Mesothelial cell of epicardium (in vitro differentiated cells): ENCODE results near the gene CALML6. TPM values are rescaled to one million over a fixed set of nuclear protein-coding genes. Genes with fewer than 3 reads are reported as not detected.
"Not testable (repeated sequence)": the region's sequence is repeated elsewhere in the genome, so short reads cannot be mapped to it uniquely, and the experiment has no call there.

ENCODE experiments used
- DNase-seq, 2 experiments: peaks; one replicate each; pipeline ENCODE4 v3.0.0; 2021; ENCODE audit warnings: low spot score in 2 of 2; ENCODE audit not compliant: unreplicated experiment in 2 of 2
- H3K27ac Mint-ChIP-seq: 2 replicates; pipeline ENCODE4 v1.8.0; 2021; ENCODE audit warnings: mixed read lengths
- H3K27me3 Mint-ChIP-seq: 2 replicates; pipeline ENCODE4 v1.8.0; 2021; ENCODE audit warnings: low read depth, mixed read lengths
- H3K36me3 Mint-ChIP-seq: 2 replicates; pipeline ENCODE4 v1.8.0; 2021; ENCODE audit warnings: mixed read lengths
- H3K4me1 Mint-ChIP-seq: 2 replicates; pipeline ENCODE4 v1.8.0; 2021; ENCODE audit warnings: mixed read lengths
- H3K4me3 Mint-ChIP-seq: 2 replicates; pipeline ENCODE4 v1.8.0; 2021; ENCODE audit warnings: mild to moderate bottlenecking, moderate library complexity, mixed read lengths
- H3K9me3 Mint-ChIP-seq: 2 replicates; pipeline ENCODE4 v1.8.0; 2021; ENCODE audit warnings: mixed read lengths
- CTCF ChIP-seq: fragments of 200-600 bp; sonication (generic); IDR thresholded peaks from one replicate; pipeline ENCODE4 v1.5.0; 2021; ENCODE audit warnings: antibody characterized with exemption; ENCODE audit not compliant: unreplicated experiment
- total RNA-seq: library from RNA; stranded (reverse); gene quantifications from 3 replicates; pipeline ENCODE4 v1.2.1, GENCODE V29; 2021

Gene CALML6
- total RNA-seq, 1 donor from 2014 or later: 2.7 TPM

- Mint-ChIP-seq H3K4me1 (no peaks in the 10 kb centered on the region), H3K4me3 (no peak overlapping the region), H3K27me3 (peaks cover 3% of the 10 kb centered on the region), H3K27ac (no peak overlapping the region), H3K9me3 (no peaks in the 10 kb centered on the region), H3K36me3 (no peaks in the 10 kb centered on the region)
- DNase-seq: no peak
- TF ChIP-seq CTCF: no peak
Observed at GRCh38 chr1:1927751-1928150, 12.7 kb downstream of the CALML6 start.

- no peak for TF ChIP-seq CTCF
- no peaks in the 10 kb centered on the region for H3K4me1 Mint-ChIP-seq
- no peak for DNase-seq
- no peaks in the 10 kb centered on the region for H3K36me3 Mint-ChIP-seq
- no peak overlapping the region for H3K4me3 Mint-ChIP-seq
- H3K27me3 Mint-ChIP-seq: peaks cover 5% of the 10 kb centered on the region
- peaks cover 2% of the 10 kb centered on the region for H3K9me3 Mint-ChIP-seq
- no peak overlapping the region for H3K27ac Mint-ChIP-seq
Observed at GRCh38 chr1:1928231-1929101, 13.4 kb downstream of the CALML6 start.

- TF ChIP-seq CTCF: no peak
- Mint-ChIP-seq H3K9me3 (peaks cover 5% of the 10 kb centered on the region), H3K4me1 (no peaks in the 10 kb centered on the region), H3K4me3 (no peak overlapping the region), H3K27ac (no peak overlapping the region), H3K27me3 (peaks cover 5% of the 10 kb centered on the region), H3K36me3 (no peaks in the 10 kb centered on the region)
- DNase-seq: no peak
Observed at GRCh38 chr1:1929102-1929638, 14.1 kb downstream of the CALML6 start.

- no peak for TF ChIP-seq CTCF
- peaks cover 5% of the 10 kb centered on the region for H3K9me3 Mint-ChIP-seq
- no peak overlapping the region for H3K27ac Mint-ChIP-seq
- no peak overlapping the region for H3K4me3 Mint-ChIP-seq
- no peaks in the 10 kb centered on the region for H3K4me1 Mint-ChIP-seq
- no peak for DNase-seq
- no peaks in the 10 kb centered on the region for H3K36me3 Mint-ChIP-seq
- H3K27me3 Mint-ChIP-seq: peaks cover 5% of the 10 kb centered on the region
Observed at GRCh38 chr1:1929639-1930545, 14.8 kb downstream of the CALML6 start.

- H3K36me3 Mint-ChIP-seq, H3K27me3 Mint-ChIP-seq, H3K9me3 Mint-ChIP-seq, H3K27ac Mint-ChIP-seq, H3K4me3 Mint-ChIP-seq, H3K4me1 Mint-ChIP-seq, DNase-seq: not testable (repeated sequence)
Observed at GRCh38 chr1:1934848-1935247, 19.8 kb downstream of the CALML6 start.
